Mesendoderm (in vitro differentiated cells): ENCODE results near the gene OAS1.

ENCODE experiments used
- DNase-seq: peaks from one replicate; pipeline ENCODE4 v3.0.0; 2013
- H2AK5ac ChIP-seq: 2 replicates; pipeline ENCODE4 v1.6.1; 2013; ENCODE audit warnings: low read length, inconsistent platforms
- H2BK120ac ChIP-seq: 2 replicates; pipeline ENCODE4 v1.6.1; 2013; ENCODE audit warnings: low read depth, mild to moderate bottlenecking, low read length, moderate library complexity, mixed read lengths
- H2BK15ac ChIP-seq: replicated peaks from 2 replicates; pipeline ENCODE4 v1.6.1; 2013; ENCODE audit warnings: low read depth, mild to moderate bottlenecking, moderate library complexity
- H2BK5ac ChIP-seq: 2 replicates; pipeline ENCODE4 v1.6.1; 2013; ENCODE audit warnings: low read length, inconsistent platforms
- H3K18ac ChIP-seq: 2 replicates; pipeline ENCODE4 v1.6.1; 2013; ENCODE audit warnings: mild to moderate bottlenecking, low read length, mixed read lengths
- H3K23ac ChIP-seq: one replicate; pipeline ENCODE4 v1.6.1; 2013; ENCODE audit warnings: low read length
- H3K27ac ChIP-seq: 2 replicates; pipeline ENCODE4 v1.5.1; 2013; ENCODE audit warnings: low read depth, mild to moderate bottlenecking, inconsistent platforms, low read length, moderate library complexity
- H3K27me3 ChIP-seq: 2 replicates; pipeline ENCODE4 v1.6.1; 2013; ENCODE audit warnings: low read length, control low read depth, mild to moderate bottlenecking, inconsistent platforms; ENCODE audit not compliant: insufficient read depth, poor library complexity
- H3K36me3 ChIP-seq: 2 replicates; pipeline ENCODE4 v1.6.1; 2013; ENCODE audit warnings: low read length, inconsistent platforms; ENCODE audit not compliant: control insufficient read depth, insufficient read depth
- H3K4ac ChIP-seq: one replicate; pipeline ENCODE4 v1.6.1; 2013; ENCODE audit warnings: low read depth, mild to moderate bottlenecking, low read length, moderate library complexity
- H3K4me1 ChIP-seq: 2 replicates; pipeline ENCODE4 v1.6.1; 2013; ENCODE audit warnings: low read depth, low read length, inconsistent platforms; ENCODE audit not compliant: control insufficient read depth
- H3K4me2 ChIP-seq: 2 replicates; pipeline ENCODE4 v1.6.1; 2013; ENCODE audit warnings: low read length
- H3K4me3 ChIP-seq: 2 replicates; pipeline ENCODE4 v1.5.1; 2013; ENCODE audit warnings: mild to moderate bottlenecking, low read length
- H3K56ac ChIP-seq: one replicate; pipeline ENCODE4 v1.6.1; 2013; ENCODE audit warnings: low read length
- H3K79me1 ChIP-seq: 2 replicates; pipeline ENCODE4 v1.6.1; 2013; ENCODE audit warnings: low read length, inconsistent platforms
- H3K79me2 ChIP-seq: 2 replicates; pipeline ENCODE4 v1.6.1; 2013; ENCODE audit warnings: mild to moderate bottlenecking, low read length; ENCODE audit not compliant: control insufficient read depth, insufficient read depth
- H3K9ac ChIP-seq: 2 replicates; pipeline ENCODE4 v1.6.1; 2013; ENCODE audit warnings: low read length, inconsistent platforms
- H4K5ac ChIP-seq: one replicate; pipeline ENCODE4 v1.6.1; 2013; ENCODE audit warnings: low read length
- H4K8ac ChIP-seq: one replicate; pipeline ENCODE4 v1.6.1; 2013; ENCODE audit warnings: low read depth, mild to moderate bottlenecking, control low read depth, low read length, moderate library complexity
- WGBS: extraction: QIAGEN DNeasy Blood & Tissue Kit; methylation state at CpG from one replicate; pipeline ENCODE4 v1.1.7; 2013; ENCODE audit warnings: low lambda C conversion rate, missing lambda C conversion rate; ENCODE audit not compliant: insufficient coverage; ENCODE audit errors: extremely low coverage; 5-methylcytosine and 5-hydroxymethylcytosine counted together

OAS1 gene

DNA sequence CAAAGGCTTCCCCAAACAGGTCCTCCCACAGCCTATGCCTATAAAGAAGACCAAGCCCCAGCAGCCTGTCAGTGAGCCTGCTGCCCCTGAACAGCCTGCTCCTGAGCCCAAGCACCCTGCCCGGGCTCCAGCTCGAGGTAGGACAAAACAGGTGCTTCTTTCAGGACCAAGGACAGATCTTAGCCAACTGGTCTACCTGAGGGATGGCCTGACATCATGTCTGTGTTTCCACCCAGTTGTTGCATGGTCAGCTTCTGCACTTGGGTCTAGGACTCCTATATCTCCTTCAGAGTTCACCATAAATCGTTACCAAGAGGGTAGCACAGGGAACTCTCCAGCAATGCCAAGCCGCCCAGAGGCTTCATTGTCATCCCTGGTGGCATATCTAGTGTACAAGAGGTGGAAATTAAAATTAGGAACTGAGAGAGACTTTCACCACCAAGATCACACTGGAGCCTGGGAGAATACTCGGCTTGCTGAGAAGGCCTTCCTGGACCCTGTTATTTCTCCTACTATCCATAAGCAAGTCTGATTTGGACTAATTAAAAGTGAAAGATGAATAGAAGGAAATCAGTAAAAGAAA is 38.2 kb upstream of the OAS1 start:
- Histone ChIP-seq H3K4me3 (no peak overlapping the region), H2BK120ac (no peak overlapping the region), H2AK5ac (no peak overlapping the region), H3K4me1 (no peaks in the 10 kb centered on the region), H3K36me3 (no peaks in the 10 kb centered on the region), H3K18ac (no peak overlapping the region), H4K5ac (no peak overlapping the region), H2BK15ac (no peak overlapping the region), H3K4ac (no peak overlapping the region), H3K27ac (no peak overlapping the region), H3K56ac (no peak overlapping the region), H3K27me3 (no peaks in the 10 kb centered on the region), H2BK5ac (no peak overlapping the region), H3K9ac (no peak overlapping the region), H3K4me2 (no peak overlapping the region), H3K79me1 (no peaks in the 10 kb centered on the region), H4K8ac (no peak overlapping the region), H3K23ac (no peak overlapping the region), H3K79me2 (no peaks in the 10 kb centered on the region)
- DNase-seq = peak; percentile 63
- no CpG with 5 or more reads among the region's 5 CpGs for WGBS

DNA sequence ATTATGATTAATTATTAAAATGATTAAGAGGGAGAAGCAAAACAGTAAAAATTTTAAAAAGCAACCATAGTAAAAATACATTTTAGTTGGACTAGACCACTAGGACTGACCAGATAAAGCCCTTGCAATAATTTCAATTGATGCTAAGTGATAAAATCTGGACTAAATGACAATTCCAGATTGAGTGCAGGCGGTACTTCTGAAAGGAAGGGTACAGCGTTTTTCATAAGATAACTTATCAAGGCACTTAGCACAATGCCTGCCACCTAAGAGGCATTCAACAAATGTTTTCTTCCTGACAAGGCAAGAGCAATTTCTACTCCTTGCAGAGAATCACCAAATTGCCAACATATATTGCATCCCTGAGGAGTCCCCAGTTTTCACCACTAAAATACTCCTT is 37.7 kb upstream of the OAS1 start:
- Histone ChIP-seq H3K56ac (no peak overlapping the region), H3K4ac (no peak overlapping the region), H3K9ac (no peak overlapping the region), H3K79me2 (no peaks in the 10 kb centered on the region), H2BK120ac (no peak overlapping the region), H3K18ac (no peak overlapping the region), H4K8ac (no peak overlapping the region), H3K27me3 (no peaks in the 10 kb centered on the region), H2BK5ac (no peak overlapping the region), H3K4me3 (no peak overlapping the region), H3K36me3 (no peaks in the 10 kb centered on the region), H2BK15ac (no peak overlapping the region), H3K27ac (no peak overlapping the region), H3K4me1 (no peaks in the 10 kb centered on the region), H4K5ac (no peak overlapping the region), H3K79me1 (no peaks in the 10 kb centered on the region), H2AK5ac (no peak overlapping the region), H3K23ac (no peak overlapping the region), H3K4me2 (no peak overlapping the region)
- DNase-seq = no peak
- WGBS = no CpG with 5 or more reads among the region's 2 CpGs

DNA sequence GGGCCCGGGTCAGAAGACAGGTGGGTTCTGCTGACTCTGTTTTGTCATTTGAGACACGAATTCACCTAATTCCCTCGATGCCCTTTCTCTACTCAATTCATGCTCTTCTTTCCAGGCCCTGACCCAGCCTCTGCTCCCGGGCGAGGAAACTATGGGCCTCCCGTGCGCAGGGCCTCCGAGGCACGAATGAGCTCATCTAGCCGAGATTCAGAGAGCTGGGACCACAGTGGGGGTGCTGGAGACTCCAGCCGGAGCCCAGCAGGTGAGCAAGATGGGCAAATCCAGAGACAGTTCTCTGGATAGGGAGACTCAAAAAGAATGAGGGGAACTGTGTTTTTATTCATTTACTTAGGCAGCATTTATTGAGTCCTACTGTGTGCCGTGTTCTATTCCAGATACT is 37.0 kb upstream of the OAS1 start:
- H3K4me1 ChIP-seq = no peaks in the 10 kb centered on the region
- no peak overlapping the region for H3K23ac ChIP-seq
- no peak overlapping the region for H3K9ac ChIP-seq
- H2BK5ac ChIP-seq = no peak overlapping the region
- no peaks in the 10 kb centered on the region for H3K36me3 ChIP-seq
- H4K8ac ChIP-seq = no peak overlapping the region
- no peak overlapping the region for H3K18ac ChIP-seq
- H2BK15ac ChIP-seq = no peak overlapping the region
- no peak overlapping the region for H4K5ac ChIP-seq
- no peak overlapping the region for H3K4me3 ChIP-seq
- H2BK120ac ChIP-seq = no peak overlapping the region
- no peak overlapping the region for H3K4me2 ChIP-seq
- H3K79me1 ChIP-seq = no peaks in the 10 kb centered on the region
- H2AK5ac ChIP-seq = no peak overlapping the region
- H3K4ac ChIP-seq = no peak overlapping the region
- H3K27me3 ChIP-seq = no peaks in the 10 kb centered on the region
- DNase-seq = no peak
- no peak overlapping the region for H3K56ac ChIP-seq
- no CpG with 5 or more reads among the region's 12 CpGs for WGBS
- H3K27ac ChIP-seq = no peak overlapping the region
- no peaks in the 10 kb centered on the region for H3K79me2 ChIP-seq

DNA sequence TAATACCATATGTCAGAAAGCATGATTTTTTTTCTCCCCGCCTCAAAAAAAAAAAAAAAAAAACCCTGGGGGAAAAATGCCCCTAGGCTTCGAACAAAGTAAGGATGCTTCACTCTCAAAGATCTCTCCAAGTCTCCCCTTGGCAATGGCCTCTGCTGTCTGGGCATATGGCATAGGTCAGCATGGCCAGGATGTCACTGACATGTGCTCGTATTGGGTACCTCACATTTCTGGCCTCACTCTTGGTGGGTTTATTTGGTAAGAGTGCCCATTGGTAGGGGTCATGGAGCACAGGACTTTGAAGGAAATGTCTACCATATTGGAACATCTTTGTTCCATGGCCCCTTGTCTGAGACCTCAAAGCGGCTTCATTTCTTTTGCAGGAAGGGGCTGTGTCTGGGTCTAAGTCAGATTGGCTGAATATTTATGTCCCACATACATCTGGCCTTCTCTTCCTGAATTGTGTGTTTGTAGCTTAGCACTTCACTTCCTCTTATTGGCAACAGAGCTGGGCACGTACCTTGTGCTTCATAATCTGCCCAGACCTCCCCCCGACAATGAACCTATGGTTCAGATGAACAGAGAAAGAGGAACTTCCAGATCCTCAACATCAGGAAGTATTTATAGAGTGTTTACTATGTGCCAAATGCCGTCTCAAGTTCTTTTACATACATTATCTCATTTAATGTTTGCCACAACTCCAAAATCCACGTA is 36.3 kb upstream of the OAS1 start:
- Histone ChIP-seq H3K4ac (no peak overlapping the region), H3K79me1 (no peaks in the 10 kb centered on the region), H3K4me1 (no peaks in the 10 kb centered on the region), H3K23ac (no peak overlapping the region), H2BK120ac (no peak overlapping the region), H4K8ac (no peak overlapping the region), H2BK15ac (no peak overlapping the region), H3K36me3 (no peaks in the 10 kb centered on the region), H4K5ac (no peak overlapping the region), H3K79me2 (no peaks in the 10 kb centered on the region), H3K27ac (no peak overlapping the region), H3K4me2 (no peak overlapping the region), H3K18ac (no peak overlapping the region), H3K9ac (no peak overlapping the region), H3K4me3 (no peak overlapping the region), H3K27me3 (no peaks in the 10 kb centered on the region), H2BK5ac (no peak overlapping the region), H2AK5ac (no peak overlapping the region), H3K56ac (no peak overlapping the region)
- DNase-seq = no peak
- no CpG with 5 or more reads among the region's 8 CpGs for WGBS

DNA sequence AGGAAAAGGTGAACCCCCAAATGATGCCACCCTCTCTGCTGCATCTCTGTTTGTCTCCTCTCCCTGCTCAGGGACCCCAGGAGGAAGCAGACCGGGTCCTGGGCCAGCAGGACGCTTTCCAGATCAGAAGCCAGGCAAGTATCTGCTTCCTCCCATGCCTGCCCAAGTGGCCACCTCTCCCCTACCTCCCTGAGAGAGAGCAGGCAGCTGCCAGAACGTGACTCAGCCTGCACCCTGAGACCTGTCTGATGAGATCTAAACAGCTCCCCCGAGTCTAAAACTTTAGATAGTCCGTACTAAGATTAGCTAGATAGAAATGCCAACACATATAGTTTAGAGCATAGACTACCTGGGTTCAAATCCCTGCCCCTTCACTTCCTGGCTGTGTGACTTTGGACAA is 31.2 kb upstream of the OAS1 start:
- Histone ChIP-seq H3K9ac (no peak overlapping the region), H3K79me1 (no peaks in the 10 kb centered on the region), H3K18ac (no peak overlapping the region), H2BK15ac (no peak overlapping the region), H3K56ac (no peak overlapping the region), H2BK5ac (no peak overlapping the region), H3K27ac (no peak overlapping the region), H3K36me3 (no peaks in the 10 kb centered on the region), H3K4me1 (peaks cover 3% of the 10 kb centered on the region), H3K79me2 (no peaks in the 10 kb centered on the region), H3K23ac (no peak overlapping the region), H3K27me3 (no peaks in the 10 kb centered on the region), H2AK5ac (no peak overlapping the region), H3K4me2 (no peak overlapping the region), H4K5ac (no peak overlapping the region), H2BK120ac (no peak overlapping the region), H4K8ac (no peak overlapping the region), H3K4me3 (no peak overlapping the region), H3K4ac (no peak overlapping the region)
- DNase-seq = no peak
- no CpG with 5 or more reads among the region's 5 CpGs for WGBS

DNA sequence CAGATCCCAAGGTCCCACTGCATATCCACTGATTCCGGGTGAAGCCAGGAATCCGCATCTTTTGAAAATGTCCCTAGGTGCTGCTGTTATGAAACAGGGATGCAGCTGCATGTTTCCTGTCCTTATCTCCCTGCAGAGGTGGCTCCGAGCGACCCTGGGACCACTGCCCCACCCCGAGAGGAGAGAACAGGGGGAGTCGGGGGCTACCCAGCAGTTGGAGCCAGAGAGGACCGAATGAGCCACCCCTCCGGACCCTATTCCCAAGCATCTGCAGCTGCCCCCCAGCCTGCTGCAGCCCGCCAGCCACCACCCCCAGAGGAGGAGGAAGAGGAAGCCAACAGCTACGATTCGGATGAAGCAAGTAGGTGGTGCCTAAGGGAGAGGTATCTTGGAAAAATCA is 30.3 kb upstream of the OAS1 start:
- Histone ChIP-seq H3K27ac (no peak overlapping the region), H3K4me1 (peaks cover 3% of the 10 kb centered on the region), H3K18ac (no peak overlapping the region), H4K8ac (no peak overlapping the region), H3K4me2 (no peak overlapping the region), H4K5ac (no peak overlapping the region), H3K23ac (no peak overlapping the region), H3K79me1 (no peaks in the 10 kb centered on the region), H3K56ac (peak overlapping the region; percentile 44), H3K9ac (no peak overlapping the region), H3K4ac (no peak overlapping the region), H3K36me3 (no peaks in the 10 kb centered on the region), H3K27me3 (no peaks in the 10 kb centered on the region), H3K4me3 (no peak overlapping the region), H2BK120ac (no peak overlapping the region), H2AK5ac (no peak overlapping the region), H3K79me2 (no peaks in the 10 kb centered on the region), H2BK15ac (no peak overlapping the region), H2BK5ac (no peak overlapping the region)
- no peak for DNase-seq
- no CpG with 5 or more reads among the region's 11 CpGs for WGBS
